ENCODE measurements around the gene RTF2.
"Not testable (repeated sequence)": the region's sequence is repeated elsewhere in the genome, so short reads cannot be mapped to it uniquely, and the experiment has no call there.

Gene RTF2

DNA sequence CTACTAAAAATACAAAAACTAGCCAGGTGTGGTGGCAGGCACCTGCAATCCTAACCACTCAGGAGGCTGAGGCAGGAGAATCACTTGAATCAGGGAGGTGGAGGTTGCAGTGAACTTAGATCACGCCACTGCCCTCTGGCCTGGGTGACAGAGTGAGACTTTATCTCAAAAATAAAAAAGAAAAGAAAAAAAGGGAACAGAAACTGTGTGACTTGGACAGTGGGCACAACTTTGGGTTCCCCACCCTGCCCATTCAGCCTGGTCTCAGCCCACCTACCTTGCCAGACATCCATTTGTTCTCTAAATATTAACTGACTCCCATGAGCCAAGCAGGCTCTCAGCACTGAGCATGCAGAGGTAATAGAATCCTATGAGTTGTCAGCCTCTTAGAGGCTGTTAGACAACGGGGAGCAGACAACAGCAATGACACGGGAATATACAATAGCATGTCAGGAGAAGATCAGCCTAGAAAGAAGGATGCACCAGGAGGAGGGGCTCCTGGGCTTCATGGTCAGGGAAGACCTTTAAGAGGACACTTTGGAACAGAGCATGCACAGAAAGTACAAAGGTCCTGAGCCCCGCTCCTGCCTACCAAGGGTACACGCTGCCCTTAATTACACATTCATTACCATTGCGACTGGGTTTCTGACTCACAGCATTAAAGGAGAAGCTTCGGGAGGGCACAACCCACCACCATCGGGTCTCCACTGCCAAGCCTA lies 84.6 kb downstream of the RTF2 start:
- no peak for DNase-seq (ENCODE audit: low spot score)

DNA sequence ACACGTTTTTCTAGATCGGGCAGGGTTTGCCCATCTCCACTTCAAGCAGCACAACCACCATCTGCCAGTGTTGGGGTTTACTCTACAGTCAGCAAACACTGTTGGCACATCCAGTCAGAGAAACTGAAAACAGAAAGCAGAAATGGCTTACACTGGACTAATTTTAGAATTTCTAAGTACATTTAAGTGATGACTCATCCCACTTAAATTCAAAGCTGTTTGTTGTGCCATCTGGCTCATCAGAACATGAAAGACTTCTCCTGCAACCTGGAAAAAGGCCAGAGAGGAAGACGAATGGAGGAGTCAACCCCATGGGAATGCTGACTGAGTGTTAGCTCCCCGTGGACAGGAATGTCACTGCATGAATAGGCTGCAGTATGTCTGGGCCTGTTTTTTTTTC lies 86.4 kb downstream of the RTF2 start:
- no peak for DNase-seq (ENCODE audit: low spot score)

DNA sequence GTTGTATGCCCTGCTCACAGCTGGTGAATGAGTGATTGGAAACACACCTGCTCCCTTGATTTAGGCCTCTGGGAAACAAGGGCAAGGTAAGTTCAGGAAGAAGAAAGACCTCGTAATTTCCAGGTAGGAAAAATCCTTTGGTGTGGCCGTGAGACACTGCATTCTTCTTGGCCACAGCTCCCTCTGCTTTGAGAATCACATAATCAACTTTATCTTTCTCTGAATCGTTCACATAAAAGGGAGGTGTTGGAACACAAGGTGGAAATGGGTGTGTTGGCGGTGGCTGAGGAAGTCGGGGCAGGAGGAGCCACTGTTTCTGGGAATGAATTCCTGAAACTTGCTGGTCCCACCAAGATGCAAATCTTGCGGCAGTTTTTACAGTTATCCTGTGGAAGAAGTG lies 90.5 kb downstream of the RTF2 start:
- DNase-seq (ENCODE audit: low spot score), result no peak

DNA sequence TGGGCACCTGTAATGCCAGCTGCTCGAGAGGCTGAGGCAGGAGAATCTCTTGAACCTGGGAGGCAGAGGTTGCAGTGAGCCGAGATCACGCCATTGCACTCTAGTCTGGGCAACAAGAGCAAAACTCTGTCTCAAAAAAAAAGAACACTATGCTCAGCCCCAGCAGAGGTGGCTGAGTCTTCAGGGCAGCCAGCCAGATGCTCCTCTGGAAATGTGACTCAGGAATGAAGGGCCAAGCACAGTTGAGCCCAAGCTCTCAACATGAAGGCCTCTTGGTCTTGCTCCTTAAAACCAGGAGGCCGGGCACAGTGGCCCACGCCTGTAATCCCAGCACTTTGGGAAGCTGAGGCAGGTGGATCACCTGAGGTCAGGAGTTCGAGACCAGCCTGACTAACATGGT lies 96.1 kb downstream of the RTF2 start:
- not testable (repeated sequence) for DNase-seq (ENCODE audit: low spot score)

DNA sequence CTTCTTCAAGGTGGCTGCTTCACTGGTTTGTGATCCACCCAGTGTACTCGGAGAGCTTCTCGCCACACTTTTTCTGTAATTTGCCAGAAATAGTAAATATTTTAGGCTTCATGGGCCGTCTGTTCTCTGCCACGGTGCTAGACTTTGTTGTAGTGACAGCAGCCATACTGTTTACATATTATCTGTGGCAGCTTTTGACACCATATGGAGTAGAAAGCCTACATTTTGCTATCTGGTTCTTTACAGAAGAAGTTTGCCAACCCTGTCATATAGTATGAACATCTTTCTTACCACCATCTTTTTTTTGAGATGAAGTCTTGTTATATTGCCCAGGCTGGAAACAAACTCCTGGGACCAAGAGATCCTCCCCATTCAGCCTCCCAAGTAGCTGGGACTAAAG lies 97.1 kb downstream of the RTF2 start:
- DNase-seq (ENCODE audit: low spot score), result no peak

DNA sequence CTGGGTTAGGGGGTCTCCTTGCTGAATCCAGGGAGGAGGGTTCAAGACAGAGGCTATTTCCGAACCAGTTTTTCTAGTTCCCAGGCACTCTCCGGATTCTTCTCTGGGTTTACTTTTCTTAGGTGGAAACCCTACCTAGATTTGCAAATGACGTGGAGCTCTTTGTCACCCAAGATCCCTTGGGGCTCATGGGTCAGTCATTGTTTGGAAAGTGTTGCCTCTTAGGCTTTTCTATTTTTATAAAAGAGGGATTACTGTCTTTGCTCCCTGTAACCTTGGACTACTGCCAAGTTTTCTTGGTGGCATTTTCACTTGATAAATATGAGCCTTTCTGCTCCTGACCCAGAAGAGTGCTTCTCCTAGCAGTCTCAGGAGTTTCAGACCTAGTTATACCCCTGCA lies 98.2 kb downstream of the RTF2 start:
- no peak for DNase-seq (ENCODE audit: low spot score)
